OCI-LY3 (cell line): ENCODE data around the gene LMTK3.
"Not testable (repeated sequence)": the region's sequence is repeated elsewhere in the genome, so short reads cannot be mapped to it uniquely, and the experiment has no call there.

Source experiments
- H2AFZ ChIP-seq: fragments of 200-600, 300-600 bp; shearing (Covaris generic); 2 replicates; pipeline ENCODE4 v1.6.0; 2014; ENCODE audit warnings: antibody characterized with exemption, low read depth, low read length
- H3K27ac ChIP-seq: fragments of 200-600, 300-600 bp; sonication (generic); 2 replicates; pipeline ENCODE4 v1.5.1; 2014; ENCODE audit warnings: mild to moderate bottlenecking, low read length, moderate library complexity, mixed read lengths
- H3K27me3 ChIP-seq: fragments of 200-600, 300-600 bp; sonication (generic); 2 replicates; pipeline ENCODE4 v1.6.1; 2014; ENCODE audit warnings: low read depth, low read length, mixed read lengths
- H3K36me3 ChIP-seq: fragments of 200-600, 300-600 bp; sonication (generic); replicated peaks from 2 replicates; pipeline ENCODE3; 2014; ENCODE audit warnings: low read depth, low read length, mixed read lengths
- H3K4me1 ChIP-seq: fragments of 300-600, 200-600 bp; sonication (generic); 2 replicates; pipeline ENCODE4 v1.6.1; 2014; ENCODE audit warnings: low read length, mixed read lengths
- H3K4me2 ChIP-seq: fragments of 200-600, 300-600 bp; sonication (generic); 2 replicates; pipeline ENCODE4 v1.6.1; 2014; ENCODE audit warnings: low read length, mixed read lengths
- H3K4me3 ChIP-seq: fragments of 300-600, 200-600 bp; sonication (generic); 2 replicates; pipeline ENCODE4 v1.5.1; 2014; ENCODE audit warnings: antibody characterized with exemption, mild to moderate bottlenecking, low read length, moderate library complexity
- H3K79me2 ChIP-seq: fragments of 300-600, 200-600 bp; shearing (Covaris generic); 2 replicates; pipeline ENCODE4 v1.6.1; 2014; ENCODE audit warnings: mild to moderate bottlenecking, low read length, mixed read lengths
- H3K9ac ChIP-seq: fragments of 300-600, 200-600 bp; shearing (Covaris generic); 2 replicates; pipeline ENCODE4 v1.6.0; 2014; ENCODE audit warnings: mild to moderate bottlenecking, low read length, moderate library complexity
- H3K9me3 ChIP-seq: fragments of 200-600, 300-600 bp; shearing (Covaris generic); 2 replicates; pipeline ENCODE4 v1.6.1; 2014; ENCODE audit warnings: low read length, mixed read lengths; ENCODE audit not compliant: insufficient read depth
- H4K20me1 ChIP-seq: fragments of 200-600, 300-600 bp; sonication (generic); 2 replicates; pipeline ENCODE4 v1.6.1; 2016; ENCODE audit warnings: low read length, mixed read lengths; ENCODE audit not compliant: insufficient read depth
- CTCF ChIP-seq: fragments of 200-600, 300-600 bp; sonication (generic); IDR thresholded peaks from 2 replicates; pipeline ENCODE4 v1.5.1; 2014; ENCODE audit warnings: antibody characterized with exemption, low read length, low read depth
- EZH2phosphoT487 ChIP-seq: fragments of 200-600 bp; shearing (Covaris generic); IDR thresholded peaks from 2 replicates; pipeline ENCODE4 v1.6.1; 2018; ENCODE audit warnings: antibody characterized with exemption, mixed run types, low read depth

Gene LMTK3

DNA sequence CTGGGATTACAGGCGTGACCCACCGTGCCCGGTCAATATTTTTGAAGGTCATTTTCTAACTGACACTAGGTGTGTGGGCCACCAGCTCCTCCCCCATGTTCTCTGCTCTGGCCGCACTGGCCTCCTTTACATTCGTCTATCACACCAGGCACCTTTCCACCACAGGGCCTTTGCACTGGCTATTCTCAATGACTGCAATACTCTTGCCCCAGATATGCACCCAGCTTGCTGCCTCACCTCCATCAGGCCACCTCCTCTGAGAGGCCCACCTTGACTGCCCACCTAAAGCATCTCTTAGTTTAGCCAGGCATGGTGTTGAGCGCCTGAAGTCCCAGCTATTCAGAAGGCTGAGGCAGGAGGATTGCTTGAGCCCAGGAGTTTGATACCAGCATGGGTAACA is 30.2 kb upstream of the LMTK3 start:
- TF ChIP-seq CTCF (no peak), EZH2phosphoT487 (no peak)
- Histone ChIP-seq H3K27ac (no peak overlapping the region), H3K9me3 (no peaks in the 10 kb centered on the region), H3K27me3 (no peaks in the 10 kb centered on the region), H3K4me3 (no peak overlapping the region), H4K20me1 (no peaks in the 10 kb centered on the region), H3K9ac (no peak overlapping the region), H3K4me2 (no peak overlapping the region), H3K79me2 (no peaks in the 10 kb centered on the region), H2AFZ (no peak overlapping the region), H3K36me3 (no peaks in the 10 kb centered on the region), H3K4me1 (no peaks in the 10 kb centered on the region)

DNA sequence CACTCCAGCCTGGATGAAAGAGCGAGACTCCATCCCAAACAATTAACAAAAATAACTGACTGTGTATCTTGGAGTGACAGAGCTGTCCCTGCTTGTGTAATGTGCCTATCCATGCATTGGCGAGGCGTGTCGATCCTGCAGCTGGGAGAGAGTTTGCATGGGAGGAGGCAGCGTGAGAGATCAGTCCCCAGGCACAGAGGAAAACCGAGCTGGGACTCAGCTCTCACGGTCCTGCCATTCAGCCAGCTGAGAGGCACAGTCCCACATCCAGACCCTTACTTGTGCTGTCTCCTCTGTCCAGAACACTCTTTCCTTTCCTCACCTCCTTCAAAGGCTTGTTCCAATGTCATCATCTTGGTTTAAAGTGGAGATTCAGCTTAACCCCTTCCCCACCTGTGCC is 28.5 kb upstream of the LMTK3 start:
- no peaks in the 10 kb centered on the region for H3K36me3 ChIP-seq
- no peaks in the 10 kb centered on the region for H3K4me1 ChIP-seq
- H3K9me3 ChIP-seq, result no peaks in the 10 kb centered on the region
- H2AFZ ChIP-seq, result no peak overlapping the region
- H3K9ac ChIP-seq, result no peak overlapping the region
- H3K4me2 ChIP-seq, result no peak overlapping the region
- H3K27me3 ChIP-seq, result no peaks in the 10 kb centered on the region
- no peaks in the 10 kb centered on the region for H3K79me2 ChIP-seq
- no peak for TF ChIP-seq CTCF
- TF ChIP-seq EZH2phosphoT487, result no peak
- H3K4me3 ChIP-seq, result no peak overlapping the region
- no peaks in the 10 kb centered on the region for H4K20me1 ChIP-seq
- H3K27ac ChIP-seq, result no peak overlapping the region

GRCh38 chr19:48539503-48540096 is 28.0 kb upstream of the LMTK3 start:
- TF ChIP-seq EZH2phosphoT487 (no peak), CTCF (no peak)

GRCh38 chr19:48538057-48538456 is 26.4 kb upstream of the LMTK3 start:
- not testable (repeated sequence) for H3K79me2 ChIP-seq, H2AFZ ChIP-seq, H3K36me3 ChIP-seq, H3K9ac ChIP-seq, H3K4me3 ChIP-seq, H3K4me1 ChIP-seq, H3K9me3 ChIP-seq, H3K4me2 ChIP-seq, H3K27me3 ChIP-seq, H3K27ac ChIP-seq, H4K20me1 ChIP-seq

More at GRCh38 chr19:48539503-48540096, 28.0 kb upstream of the LMTK3 start:
- Histone ChIP-seq H3K4me2 (no peak overlapping the region), H3K9me3 (no peaks in the 10 kb centered on the region), H3K9ac (no peak overlapping the region), H3K27ac (no peak overlapping the region), H3K79me2 (no peaks in the 10 kb centered on the region), H3K36me3 (no peaks in the 10 kb centered on the region), H2AFZ (no peak overlapping the region), H3K27me3 (no peaks in the 10 kb centered on the region), H3K4me1 (no peaks in the 10 kb centered on the region), H3K4me3 (no peak overlapping the region), H4K20me1 (no peaks in the 10 kb centered on the region)
